Central memory CD8-positive, alpha-beta T cell (primary cell): Measurements from ENCODE around the gene ABHD4.
"Not testable (repeated sequence)": the region's sequence is repeated elsewhere in the genome, so short reads cannot be mapped to it uniquely, and the experiment has no call there.

ENCODE experiments used
- ATAC-seq: fragments of 150-1000 bp; cut with Tn5 transposase; replicated peaks from 2 replicates; pipeline ENCODE4 v1.10.0; 2022; ENCODE audit warnings: mild to moderate bottlenecking, moderate FRiP score, moderate number of reproducible peaks; ENCODE audit not compliant: poor library complexity, severe bottlenecking; ENCODE audit errors: extremely low read depth
- DNase-seq, 2 donors: peaks; one replicate each; pipeline ENCODE4 v3.0.0; 2021; ENCODE audit warnings: low spot score in 2 of 2
- H3K27ac Mint-ChIP-seq: one replicate; pipeline ENCODE4 v1.8.0; 2022; ENCODE audit warnings: low read depth, mild to moderate bottlenecking, moderate library complexity, mixed read lengths
- H3K27me3 Mint-ChIP-seq: one replicate; pipeline ENCODE4 v1.8.0; 2022; ENCODE audit warnings: mixed read lengths
- H3K36me3 Mint-ChIP-seq: one replicate; pipeline ENCODE4 v1.8.0; 2022; ENCODE audit warnings: mild to moderate bottlenecking, moderate library complexity, mixed read lengths; ENCODE audit not compliant: insufficient read depth
- H3K4me1 Mint-ChIP-seq: one replicate; pipeline ENCODE4 v1.8.0; 2022; ENCODE audit warnings: mixed read lengths
- H3K4me3 Mint-ChIP-seq: one replicate; pipeline ENCODE4 v1.8.0; 2022; ENCODE audit warnings: mild to moderate bottlenecking, moderate library complexity, mixed read lengths
- H3K9me3 Mint-ChIP-seq: one replicate; pipeline ENCODE4 v1.8.0; 2022; ENCODE audit warnings: mixed read lengths

The ABHD4 gene

DNA sequence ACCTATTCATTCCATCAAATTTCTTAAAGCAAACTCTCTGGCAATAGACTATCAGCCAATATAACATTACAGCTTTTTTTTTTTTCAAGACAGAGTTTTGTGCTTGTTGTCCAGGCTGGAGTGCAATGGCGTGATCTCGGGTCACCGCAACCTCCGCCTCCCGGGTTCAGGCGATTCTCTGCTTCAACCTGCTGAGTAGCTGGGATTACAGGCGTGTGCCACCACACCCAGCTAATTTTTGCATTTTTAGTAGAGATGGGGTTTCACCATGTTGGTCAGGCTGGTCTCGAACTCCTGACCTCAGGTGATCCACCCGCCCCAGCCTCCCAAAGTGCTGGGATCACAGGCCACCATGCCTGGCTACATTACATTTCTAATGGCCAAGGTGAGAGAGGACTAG is 31.8 kb upstream of the ABHD4 start:
- Mint-ChIP-seq H3K36me3 (peaks cover 24% of the 10 kb centered on the region), H3K27ac (peak overlapping the region; percentile 91), H3K4me3 (peak overlapping the region; percentile 62), H3K4me1 (peaks cover 72% of the 10 kb centered on the region)
- not testable (repeated sequence) for DNase-seq, ATAC-seq, H3K27me3 Mint-ChIP-seq, H3K9me3 Mint-ChIP-seq

DNA sequence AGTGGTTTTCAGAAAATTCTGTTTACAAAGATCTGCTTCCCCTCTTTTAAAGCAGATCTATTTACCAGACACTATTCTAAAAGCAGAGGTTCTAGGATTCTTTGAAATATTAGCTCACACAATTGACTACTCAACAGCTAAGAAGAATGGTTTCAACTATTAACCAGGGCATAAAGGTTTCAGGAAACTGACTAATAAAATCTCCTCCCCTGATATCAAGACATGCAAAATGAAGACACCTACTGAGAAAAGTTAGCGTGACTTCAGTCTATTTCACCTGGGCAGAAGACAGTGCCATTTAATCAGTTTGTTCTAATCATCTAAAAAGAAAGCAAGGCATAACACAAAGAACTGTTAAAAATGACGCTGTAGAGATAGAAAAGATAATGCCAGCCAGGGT is 31.3 kb upstream of the ABHD4 start:
- DNase-seq (no peak), ATAC-seq (no peak)
- Mint-ChIP-seq H3K9me3 (no peaks in the 10 kb centered on the region), H3K27me3 (no peaks in the 10 kb centered on the region), H3K36me3 (peaks cover 20% of the 10 kb centered on the region), H3K4me3 (peak overlapping the region; percentile 62), H3K27ac (peak overlapping the region; percentile 91), H3K4me1 (peaks cover 67% of the 10 kb centered on the region)

DNA sequence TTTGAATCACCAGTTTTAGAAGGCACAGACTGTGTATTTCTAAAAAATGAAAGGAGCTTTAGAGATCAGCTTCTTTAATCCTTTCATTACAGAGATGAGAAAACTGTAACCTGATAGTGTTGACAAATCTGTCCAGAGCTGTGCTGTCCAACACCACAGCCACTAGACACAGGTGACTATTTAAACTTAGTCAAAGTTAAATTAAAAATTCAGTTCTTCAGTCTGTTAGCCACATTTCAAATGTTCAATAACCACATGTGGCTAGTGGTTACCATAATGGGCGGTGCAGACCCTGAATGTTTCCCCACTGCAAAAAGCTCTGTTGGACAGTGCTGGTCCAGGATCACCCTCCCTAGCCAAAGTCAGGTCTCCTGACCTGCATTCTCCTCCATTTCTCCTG is 30.7 kb upstream of the ABHD4 start:
- peaks cover 21% of the 10 kb centered on the region for H3K36me3 Mint-ChIP-seq
- peak overlapping the region; percentile 91 for H3K27ac Mint-ChIP-seq
- H3K4me1 Mint-ChIP-seq = peaks cover 61% of the 10 kb centered on the region
- H3K4me3 Mint-ChIP-seq = peak overlapping the region; percentile 62
- H3K9me3 Mint-ChIP-seq = no peaks in the 10 kb centered on the region
- no peak for ATAC-seq
- no peaks in the 10 kb centered on the region for H3K27me3 Mint-ChIP-seq
- DNase-seq = no peak

GRCh38 chr14:22569106-22569736 is 28.9 kb upstream of the ABHD4 start:
- H3K4me3 Mint-ChIP-seq = peak overlapping the region; percentile 62
- ATAC-seq = no peak
- DNase-seq = no peak

DNA sequence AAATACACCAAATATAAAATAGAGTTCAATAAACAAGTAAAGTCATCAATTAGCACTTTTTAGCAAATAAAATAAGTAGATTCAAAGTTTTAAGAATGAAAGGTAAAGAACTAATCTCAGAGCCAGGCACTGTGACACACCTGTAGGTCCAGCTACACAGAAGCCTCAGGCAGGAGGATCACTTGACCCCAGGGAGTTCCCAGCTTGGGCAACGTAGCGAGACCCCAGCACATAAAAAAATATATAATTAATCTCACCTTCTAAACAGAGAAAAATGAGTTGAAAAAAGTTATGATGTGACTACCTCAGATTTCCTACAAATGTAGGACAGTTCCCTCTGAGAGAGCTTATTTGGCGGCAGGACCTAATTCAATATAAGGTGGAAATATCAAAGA is 28.4 kb upstream of the ABHD4 start:
- Mint-ChIP-seq H3K4me1 (peaks cover 45% of the 10 kb centered on the region), H3K36me3 (peaks cover 36% of the 10 kb centered on the region)
- no peak for ATAC-seq

More at GRCh38 chr14:22569106-22569736, 28.9 kb upstream of the ABHD4 start:
- H3K4me1 Mint-ChIP-seq = peaks cover 51% of the 10 kb centered on the region
- no peaks in the 10 kb centered on the region for H3K27me3 Mint-ChIP-seq
- peaks cover 31% of the 10 kb centered on the region for H3K36me3 Mint-ChIP-seq
- peak overlapping the region; percentile 91 for H3K27ac Mint-ChIP-seq
- H3K9me3 Mint-ChIP-seq = no peaks in the 10 kb centered on the region

GRCh38 chr14:22570132-22570949 is 27.8 kb upstream of the ABHD4 start:
- no peaks in the 10 kb centered on the region for H3K27me3 Mint-ChIP-seq
- H3K27ac Mint-ChIP-seq = peak overlapping the region; percentile 91
- H3K9me3 Mint-ChIP-seq = no peaks in the 10 kb centered on the region
- ATAC-seq (peak; percentile 95), DNase-seq (peak; percentile 64 to 93)
- peaks cover 39% of the 10 kb centered on the region for H3K4me1 Mint-ChIP-seq
- peak overlapping the region; percentile 62 for H3K4me3 Mint-ChIP-seq
- H3K36me3 Mint-ChIP-seq = peaks cover 39% of the 10 kb centered on the region

More for the DNA sequence above, 28.4 kb upstream of the ABHD4 start:
- peak overlapping the region; percentile 62 for H3K4me3 Mint-ChIP-seq
- no peaks in the 10 kb centered on the region for H3K9me3 Mint-ChIP-seq
- no peaks in the 10 kb centered on the region for H3K27me3 Mint-ChIP-seq
- no peak for DNase-seq
- peak overlapping the region; percentile 91 for H3K27ac Mint-ChIP-seq

- H3K36me3 Mint-ChIP-seq = peaks cover 40% of the 10 kb centered on the region
- DNase-seq (no peak), ATAC-seq (no peak)
- no peaks in the 10 kb centered on the region for H3K27me3 Mint-ChIP-seq
- no peaks in the 10 kb centered on the region for H3K9me3 Mint-ChIP-seq
- H3K4me3 Mint-ChIP-seq = no peak overlapping the region
- H3K27ac Mint-ChIP-seq = no peak overlapping the region
- peaks cover 25% of the 10 kb centered on the region for H3K4me1 Mint-ChIP-seq
Observed at GRCh38 chr14:22572562-22573058, 25.5 kb upstream of the ABHD4 start.

GRCh38 chr14:22573804-22574203 is 24.3 kb upstream of the ABHD4 start:
- Mint-ChIP-seq H3K9me3 (no peaks in the 10 kb centered on the region), H3K4me3 (no peak overlapping the region), H3K27me3 (no peaks in the 10 kb centered on the region), H3K4me1 (peaks cover 18% of the 10 kb centered on the region), H3K36me3 (peaks cover 39% of the 10 kb centered on the region), H3K27ac (no peak overlapping the region)
- DNase-seq (no peak), ATAC-seq (no peak)

DNA sequence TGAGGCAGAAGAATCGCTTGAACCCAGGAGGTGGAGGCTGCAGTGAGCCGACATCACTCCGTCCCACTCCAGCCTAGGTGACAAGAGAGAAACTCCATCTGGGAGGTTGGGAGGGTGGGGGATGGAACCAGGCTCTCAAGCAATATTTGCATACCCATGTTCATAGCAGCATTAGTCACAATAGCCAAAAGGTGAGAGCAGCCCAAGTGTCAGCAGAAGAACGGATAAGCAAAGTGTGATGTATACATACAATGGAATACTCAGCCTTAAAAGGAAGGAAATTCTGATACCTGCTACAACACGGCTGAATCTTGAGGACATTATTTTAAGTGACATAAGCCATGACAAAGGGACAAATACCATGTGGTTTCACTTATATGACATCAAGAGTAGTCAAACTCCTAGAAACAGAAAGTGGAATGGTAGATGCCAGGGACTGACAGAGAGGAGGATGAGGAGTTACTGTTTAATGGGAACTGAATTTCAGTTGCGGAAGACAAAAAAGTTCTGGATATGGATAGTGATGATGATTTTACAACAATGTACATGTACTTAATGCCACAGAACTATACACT is 20.7 kb upstream of the ABHD4 start:
- ATAC-seq (no peak), DNase-seq (no peak)
- Mint-ChIP-seq H3K9me3 (no peaks in the 10 kb centered on the region), H3K36me3 (peaks cover 32% of the 10 kb centered on the region), H3K4me3 (no peak overlapping the region), H3K27me3 (no peaks in the 10 kb centered on the region), H3K27ac (peak overlapping the region; percentile 3), H3K4me1 (peaks cover 22% of the 10 kb centered on the region)

GRCh38 chr14:22579236-22579635 is 18.9 kb upstream of the ABHD4 start:
- peaks cover 17% of the 10 kb centered on the region for H3K36me3 Mint-ChIP-seq
- no peaks in the 10 kb centered on the region for H3K27me3 Mint-ChIP-seq
- DNase-seq (no peak), ATAC-seq (no peak)
- H3K27ac Mint-ChIP-seq = peak overlapping the region; percentile 59
- H3K4me3 Mint-ChIP-seq = no peak overlapping the region
- no peaks in the 10 kb centered on the region for H3K9me3 Mint-ChIP-seq
- peaks cover 38% of the 10 kb centered on the region for H3K4me1 Mint-ChIP-seq

GRCh38 chr14:22579881-22580280 is 18.2 kb upstream of the ABHD4 start:
- H3K27ac Mint-ChIP-seq = no peak overlapping the region
- no peaks in the 10 kb centered on the region for H3K27me3 Mint-ChIP-seq
- no peak for ATAC-seq
- H3K4me1 Mint-ChIP-seq = peaks cover 44% of the 10 kb centered on the region
- H3K4me3 Mint-ChIP-seq = no peak overlapping the region
- peaks cover 11% of the 10 kb centered on the region for H3K36me3 Mint-ChIP-seq
- H3K9me3 Mint-ChIP-seq = no peaks in the 10 kb centered on the region
- no peak for DNase-seq

GRCh38 chr14:22580625-22581024 is 17.5 kb upstream of the ABHD4 start:
- ATAC-seq (no peak), DNase-seq (no peak)
- Mint-ChIP-seq H3K4me1 (peaks cover 49% of the 10 kb centered on the region), H3K9me3 (no peaks in the 10 kb centered on the region), H3K27me3 (no peaks in the 10 kb centered on the region), H3K4me3 (no peak overlapping the region), H3K27ac (peak overlapping the region; percentile 8), H3K36me3 (peaks cover 14% of the 10 kb centered on the region)
